Lower lobe of right lung (tissue), 2 donors: Measurements from ENCODE around the gene EFEMP2. TPM values are rescaled to one million over a fixed set of nuclear protein-coding genes. Genes with fewer than 3 reads are reported as not detected.
"Not testable (repeated sequence)": the region's sequence is repeated elsewhere in the genome, so short reads cannot be mapped to it uniquely, and the experiment has no call there.

Source experiments
- ATAC-seq, 2 donors: fragments of 200-7000 bp; cut with Tn5 transposase; one replicate each; pipeline ENCODE4 v1.9.1; 2020 to 2022; ENCODE audit warnings: mild to moderate bottlenecking in 2 of 2, moderate library complexity in 2 of 2
- DNase-seq: peaks from one replicate; pipeline ENCODE4 v3.0.0-alpha.2; 2020
- H3K27ac ChIP-seq: fragments of 200-600 bp; one replicate; pipeline ENCODE4 v1.8.0; 2022
- H3K27me3 ChIP-seq: fragments of 200-600 bp; one replicate; pipeline ENCODE4 v1.8.0; 2022; ENCODE audit warnings: low read depth
- H3K36me3 ChIP-seq: fragments of 200-600 bp; one replicate; pipeline ENCODE4 v1.8.0; 2022; ENCODE audit warnings: mild to moderate bottlenecking
- H3K4me1 ChIP-seq: fragments of 200-600 bp; one replicate; pipeline ENCODE4 v1.8.0; 2022
- H3K4me3 ChIP-seq: fragments of 200-600 bp; one replicate; pipeline ENCODE4 v1.8.0; 2022; ENCODE audit warnings: mild to moderate bottlenecking
- H3K9me3 ChIP-seq: fragments of 200-600 bp; one replicate; pipeline ENCODE4 v1.8.0; 2022
- CTCF ChIP-seq: fragments of 200-600 bp; IDR thresholded peaks from one replicate; pipeline ENCODE4 v1.8.0; 2022; ENCODE audit warnings: antibody characterized with exemption, mild to moderate bottlenecking
- intact Hi-C: fragments of 100-400 bp; cut with DNase I; formaldehyde crosslinking; loops from one replicate; pipeline ENCODE4 v1.11.0; 2022
- total RNA-seq: library from RNA; stranded (reverse); fragmentation: NEBNext Ultra II Directional; extraction: Animal tissue kit (Norgen Biotek cat#: 25700); gene quantifications from one replicate; pipeline ENCODE4 v1.2.1, GENCODE V29; 2021
- donor health status: DM: no; HTN: yes; CAD: no; lungs with severe emphysema.

EFEMP2 gene
- total RNA-seq, 1 donor from 2014 or later, result 53.9 TPM

- Histone ChIP-seq H3K9me3 (no peaks in the 10 kb centered on the region), H3K27ac (peak overlapping the region; percentile 98), H3K4me1 (peaks cover 59% of the 10 kb centered on the region), H3K36me3 (no peaks in the 10 kb centered on the region), H3K4me3 (peak overlapping the region; percentile 88), H3K27me3 (no peaks in the 10 kb centered on the region)
- intact Hi-C loops, result no loop called here
- DNase-seq, result peak; percentile 77
- ATAC-seq, result no peak
- no peak for TF ChIP-seq CTCF
Observed at GRCh38 chr11:65894034-65894591, 21.5 kb upstream of the EFEMP2 start.

GRCh38 chr11:65892661-65893317 is 20.2 kb upstream of the EFEMP2 start:
- DNase-seq (peak; percentile 38), ATAC-seq (no peak)
- peak overlapping the region; percentile 98 for H3K27ac ChIP-seq
- H3K4me1 ChIP-seq, result peaks cover 57% of the 10 kb centered on the region
- no peak for TF ChIP-seq CTCF
- peak overlapping the region; percentile 88 for H3K4me3 ChIP-seq
- H3K9me3 ChIP-seq, result no peaks in the 10 kb centered on the region
- no peaks in the 10 kb centered on the region for H3K36me3 ChIP-seq
- intact Hi-C loops, result no loop called here
- no peaks in the 10 kb centered on the region for H3K27me3 ChIP-seq

- intact Hi-C loops, H3K27me3 ChIP-seq, ATAC-seq, H3K36me3 ChIP-seq, H3K9me3 ChIP-seq: not testable (repeated sequence)
- H3K27ac ChIP-seq, result peak overlapping the region; percentile 98
- peaks cover 63% of the 10 kb centered on the region for H3K4me1 ChIP-seq
- peak; percentile 39 for DNase-seq
- peak overlapping the region; percentile 88 for H3K4me3 ChIP-seq
Observed at GRCh38 chr11:65892137-65892540, 19.5 kb upstream of the EFEMP2 start.

- Histone ChIP-seq H3K4me1 (peaks cover 65% of the 10 kb centered on the region), H3K4me3 (peak overlapping the region; percentile 88), H3K9me3 (no peaks in the 10 kb centered on the region), H3K27ac (peak overlapping the region; percentile 98), H3K27me3 (no peaks in the 10 kb centered on the region), H3K36me3 (peaks cover 8% of the 10 kb centered on the region)
- intact Hi-C loops, result no loop called here
- DNase-seq, result peak; percentile 62
- TF ChIP-seq CTCF, result peak; percentile 45
- ATAC-seq, result no peak
Observed at GRCh38 chr11:65891219-65892136, 18.9 kb upstream of the EFEMP2 start.

GRCh38 chr11:65890324-65891218 is 18.0 kb upstream of the EFEMP2 start, which contains the start of gene CCDC85B:
Gene CCDC85B, plus strand, starts transcription at chr11:65890673. Its CDS starts 111 bp downstream, at chr11:65890784.
- DNase-seq (peak; percentile 99), ATAC-seq (peak; percentile 88 to 92)
- no peak for TF ChIP-seq CTCF
- H3K9me3 ChIP-seq, result no peaks in the 10 kb centered on the region
- peaks cover 11% of the 10 kb centered on the region for H3K36me3 ChIP-seq
- intact Hi-C loops, result no loop called here
- H3K27ac ChIP-seq, result peak within 1 kb of the TSS; percentile 98
- H3K4me1 ChIP-seq, result peaks cover 65% of the 10 kb centered on the region
- H3K27me3 ChIP-seq, result no peaks in the 10 kb centered on the region
- peak within 1 kb of the TSS; percentile 88 for H3K4me3 ChIP-seq
